KOPT-K1 (cell line): ENCODE data around the gene TMEM201.

Experiments
- H3K27ac ChIP-seq: fragments of 200-600 bp; sonication (generic); 2 replicates; pipeline ENCODE4 v1.5.1; 2016; ENCODE audit warnings: antibody characterized with exemption, mild to moderate bottlenecking, low read depth, low read length; ENCODE audit not compliant: poor library complexity, severe bottlenecking
- H3K36me3 ChIP-seq: fragments of 200-600 bp; sonication (generic); 2 replicates; pipeline ENCODE4 v1.5.1; 2017; ENCODE audit warnings: antibody characterized with exemption, mild to moderate bottlenecking, low read length, moderate library complexity; ENCODE audit not compliant: insufficient read depth
- H3K9me3 ChIP-seq: fragments of 200-600 bp; sonication (generic); 2 replicates; pipeline ENCODE4 v1.5.1; 2017; ENCODE audit warnings: antibody characterized with exemption, low read length, mild to moderate bottlenecking; ENCODE audit not compliant: insufficient read depth, poor library complexity, severe bottlenecking

The TMEM201 gene

DNA sequence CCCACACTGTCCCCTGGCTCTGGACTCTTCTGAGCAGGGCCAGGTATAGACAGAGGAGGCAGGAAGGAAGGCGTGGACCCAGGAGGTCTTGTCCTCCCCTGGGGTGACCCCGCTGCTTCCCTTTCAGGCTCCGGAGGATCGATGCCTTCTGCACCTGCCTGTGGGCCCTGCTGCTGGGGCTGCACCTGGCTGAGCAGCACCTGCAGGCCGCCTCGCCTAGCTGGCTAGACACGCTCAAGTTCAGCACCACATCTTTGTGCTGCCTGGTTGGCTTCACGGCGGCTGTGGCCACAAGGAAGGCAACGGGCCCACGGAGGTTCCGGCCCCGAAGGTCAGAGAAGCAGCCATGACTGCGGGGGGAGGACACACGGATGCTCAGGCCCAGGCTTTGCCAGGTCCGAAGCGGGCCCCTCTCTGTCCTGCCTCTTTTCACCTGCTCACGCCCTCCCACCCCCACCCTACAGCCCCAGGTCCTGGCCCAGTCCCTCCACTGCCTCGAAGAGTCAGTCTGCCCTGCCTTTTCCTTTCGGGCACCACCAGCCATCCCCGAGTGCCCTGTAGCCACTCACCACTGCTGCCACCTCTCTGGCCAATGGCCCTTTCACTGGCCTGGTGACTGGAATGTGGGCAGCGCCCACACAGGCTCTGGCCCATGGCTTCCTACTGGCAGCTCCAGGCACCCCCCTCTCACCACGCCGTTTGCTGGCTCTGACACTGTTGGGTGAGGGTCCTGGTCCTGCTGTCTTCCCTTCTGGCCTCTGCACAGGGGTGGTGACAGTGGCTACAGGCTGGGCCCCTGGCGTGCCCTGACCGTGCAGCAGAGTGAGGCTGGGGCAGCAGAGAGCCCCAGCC is 13.5 kb downstream of the TMEM201 start:
- H3K36me3 ChIP-seq: peaks cover 100% of the 10 kb centered on the region
- no peaks in the 10 kb centered on the region for H3K9me3 ChIP-seq
- no peak overlapping the region for H3K27ac ChIP-seq

DNA sequence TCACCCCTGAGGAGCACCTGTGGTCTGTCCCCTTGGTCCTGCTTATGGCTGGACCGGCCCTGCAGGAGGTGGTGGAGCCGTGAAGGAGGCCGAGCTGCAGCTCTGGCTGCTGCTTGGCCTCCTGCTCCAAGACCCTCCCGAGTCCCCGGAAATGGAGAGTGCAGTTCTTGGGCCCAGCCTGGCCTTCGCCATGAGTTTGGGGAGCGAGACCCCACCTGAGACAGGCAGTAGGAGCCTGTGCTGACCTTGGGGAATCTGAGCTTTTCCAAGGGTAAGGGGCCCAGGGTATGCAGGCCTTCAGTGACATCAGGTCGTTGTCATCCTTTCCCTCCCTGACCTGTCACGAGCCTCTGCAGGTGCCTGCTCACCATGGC is 14.1 kb downstream of the TMEM201 start:
- Histone ChIP-seq H3K36me3 (peaks cover 100% of the 10 kb centered on the region), H3K27ac (no peak overlapping the region), H3K9me3 (no peaks in the 10 kb centered on the region)

DNA sequence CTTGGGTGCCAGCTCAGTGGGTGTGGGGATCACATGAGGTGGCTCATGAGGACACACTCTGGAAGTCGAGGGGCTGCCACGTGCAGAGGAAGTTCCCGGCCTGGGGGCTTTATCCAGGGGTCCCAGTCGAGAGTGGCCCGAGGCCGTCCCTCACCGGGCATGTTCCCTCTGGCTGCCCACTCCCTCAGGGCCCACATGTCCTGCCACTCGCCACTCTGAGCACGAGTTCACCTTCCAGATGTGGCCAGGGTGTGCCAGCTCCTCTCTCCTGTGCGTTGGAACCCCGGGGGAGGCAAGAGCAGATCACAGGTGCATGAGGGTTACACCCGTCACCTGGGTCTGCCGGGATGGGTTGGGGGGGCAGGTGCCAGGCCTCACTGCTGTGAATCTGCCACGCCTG is 14.6 kb downstream of the TMEM201 start:
- Histone ChIP-seq H3K36me3 (peaks cover 100% of the 10 kb centered on the region), H3K27ac (no peak overlapping the region), H3K9me3 (no peaks in the 10 kb centered on the region)

DNA sequence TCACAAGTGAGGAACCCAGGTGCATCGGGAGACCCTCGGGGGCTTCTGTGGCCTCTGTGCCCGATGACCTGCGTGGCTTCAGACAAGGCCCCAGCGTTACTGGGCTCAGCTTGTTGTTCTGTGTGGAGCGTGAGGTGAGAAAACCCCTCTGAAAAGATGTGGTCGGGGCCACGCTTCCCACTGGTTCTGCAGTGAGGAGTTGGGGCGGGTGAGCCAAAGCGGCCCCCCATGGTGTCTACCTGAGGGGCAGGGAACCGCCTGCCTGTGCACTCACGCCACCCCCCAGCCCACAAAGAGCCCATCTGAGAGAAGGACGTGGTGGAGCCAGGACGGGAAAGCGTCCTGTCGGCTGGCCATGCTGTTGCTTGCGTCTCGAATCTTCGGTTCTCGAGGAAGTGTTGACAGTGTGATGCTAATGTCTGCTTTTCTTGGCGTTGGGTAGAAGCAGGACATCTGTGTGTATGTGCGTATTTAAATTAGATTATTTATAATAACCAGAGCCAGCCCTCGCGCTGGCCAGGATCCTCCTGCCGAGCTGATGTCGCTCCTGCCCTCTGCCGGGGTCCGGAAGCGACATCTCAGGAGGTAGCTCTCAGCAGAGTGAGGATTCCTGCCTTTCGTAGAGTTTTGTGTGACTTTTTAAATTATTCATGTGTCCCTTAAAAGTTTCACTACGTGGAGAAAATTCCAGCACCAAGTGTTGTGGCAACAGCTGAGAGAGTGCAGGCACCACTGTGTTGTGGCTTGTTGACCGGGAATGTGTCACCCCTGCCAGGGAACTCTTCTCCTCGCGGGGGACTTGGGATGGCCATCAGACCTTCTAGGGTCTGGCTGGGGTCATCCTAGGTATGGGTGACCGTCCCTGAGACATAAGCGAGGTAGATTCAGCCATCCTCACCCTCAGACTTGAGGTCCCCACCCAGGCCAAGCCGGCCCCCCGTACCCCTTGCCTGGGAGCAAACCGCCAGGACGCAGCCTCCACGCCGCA is 15.3 kb downstream of the TMEM201 start:
- Histone ChIP-seq H3K36me3 (peaks cover 100% of the 10 kb centered on the region), H3K27ac (no peak overlapping the region), H3K9me3 (no peaks in the 10 kb centered on the region)

DNA sequence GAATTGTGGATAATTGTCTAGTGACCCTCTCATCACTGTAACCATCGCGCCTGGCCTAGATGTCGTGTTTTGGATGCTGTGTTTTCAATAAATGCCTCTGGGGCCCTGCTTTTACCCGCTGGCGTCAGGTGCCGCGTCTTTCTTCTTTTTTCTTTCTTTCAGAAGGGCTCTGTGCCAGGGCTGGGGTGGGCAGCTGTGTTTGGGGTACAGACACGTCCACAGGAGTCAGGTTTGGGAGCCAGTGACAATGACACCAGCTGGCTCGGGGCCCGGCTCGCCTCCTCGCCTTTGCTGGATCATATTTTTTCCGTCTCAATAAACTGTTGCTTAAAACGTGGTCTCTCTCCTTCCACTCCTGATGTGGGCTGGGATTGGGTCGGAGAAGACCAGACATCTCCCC is 16.1 kb downstream of the TMEM201 start:
- no peaks in the 10 kb centered on the region for H3K9me3 ChIP-seq
- H3K27ac ChIP-seq: no peak overlapping the region
- peaks cover 100% of the 10 kb centered on the region for H3K36me3 ChIP-seq

DNA sequence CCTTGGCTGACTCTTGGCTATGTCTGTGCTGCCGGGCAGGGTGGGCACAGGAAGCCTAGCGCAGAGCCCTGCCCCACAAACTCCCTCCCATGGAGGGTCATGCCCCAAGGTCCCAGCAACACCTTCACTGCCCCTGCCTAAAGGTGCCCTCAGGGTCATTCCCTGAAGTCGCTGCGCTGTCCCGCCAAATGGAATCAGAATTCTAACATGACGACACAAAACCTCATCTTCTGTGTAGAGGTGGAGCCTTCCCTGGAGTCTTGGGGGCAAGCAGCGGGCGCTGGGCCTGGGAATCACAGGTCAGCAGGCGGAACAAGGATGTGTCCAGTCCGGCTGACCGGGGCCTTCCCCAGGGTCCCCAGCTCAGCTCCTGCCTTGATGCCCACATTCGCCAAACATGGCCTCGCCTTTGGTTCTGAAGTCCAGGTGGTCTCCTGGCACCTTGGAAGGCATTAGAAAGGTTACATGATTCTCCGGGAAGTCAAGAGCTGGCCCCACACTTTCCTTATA is 17.3 kb downstream of the TMEM201 start:
- H3K36me3 ChIP-seq: peaks cover 100% of the 10 kb centered on the region
- H3K9me3 ChIP-seq: no peaks in the 10 kb centered on the region
- no peak overlapping the region for H3K27ac ChIP-seq

DNA sequence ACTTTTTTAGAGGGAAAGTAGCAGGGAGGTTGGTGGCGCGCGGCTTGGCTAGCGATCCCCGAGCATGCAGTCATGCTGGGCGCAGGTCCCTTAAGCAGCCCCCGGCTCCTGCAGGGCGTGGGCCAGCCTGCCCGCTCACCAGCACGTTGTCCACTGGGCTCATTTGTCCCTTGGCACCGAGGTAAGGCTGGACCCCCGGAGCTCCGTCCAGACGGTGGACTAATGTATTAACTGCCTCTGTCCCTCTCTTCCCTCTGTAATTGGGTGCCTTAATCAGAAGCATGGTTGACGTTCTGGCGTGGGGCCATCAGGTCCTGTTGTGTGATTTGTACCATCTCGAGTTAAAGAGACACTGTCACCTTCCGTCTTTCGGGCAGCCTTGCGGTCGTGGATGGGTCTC is 17.7 kb downstream of the TMEM201 start:
- Histone ChIP-seq H3K27ac (no peak overlapping the region), H3K36me3 (peaks cover 100% of the 10 kb centered on the region), H3K9me3 (no peaks in the 10 kb centered on the region)

DNA sequence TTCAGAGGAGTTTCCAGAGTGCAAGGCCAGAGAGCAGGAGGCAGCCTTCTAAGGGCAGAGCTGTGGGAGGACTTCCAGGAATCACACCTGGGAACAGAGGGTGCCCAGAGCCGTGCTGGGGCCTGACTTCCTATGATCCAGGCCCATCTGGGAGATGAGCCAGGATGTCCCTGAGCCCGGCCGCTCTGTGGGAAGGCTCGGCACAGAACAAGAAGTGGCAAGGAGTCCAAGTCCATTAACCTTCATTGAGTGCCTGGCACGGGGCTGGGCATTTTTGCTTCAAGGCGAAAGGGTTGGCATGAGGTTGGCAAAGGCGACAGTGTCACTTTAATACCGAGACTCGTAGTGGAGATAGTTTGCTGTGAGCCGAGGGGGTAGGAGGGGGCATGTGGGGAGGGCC is 18.2 kb downstream of the TMEM201 start:
- Histone ChIP-seq H3K27ac (no peak overlapping the region), H3K36me3 (peaks cover 100% of the 10 kb centered on the region), H3K9me3 (no peaks in the 10 kb centered on the region)

DNA sequence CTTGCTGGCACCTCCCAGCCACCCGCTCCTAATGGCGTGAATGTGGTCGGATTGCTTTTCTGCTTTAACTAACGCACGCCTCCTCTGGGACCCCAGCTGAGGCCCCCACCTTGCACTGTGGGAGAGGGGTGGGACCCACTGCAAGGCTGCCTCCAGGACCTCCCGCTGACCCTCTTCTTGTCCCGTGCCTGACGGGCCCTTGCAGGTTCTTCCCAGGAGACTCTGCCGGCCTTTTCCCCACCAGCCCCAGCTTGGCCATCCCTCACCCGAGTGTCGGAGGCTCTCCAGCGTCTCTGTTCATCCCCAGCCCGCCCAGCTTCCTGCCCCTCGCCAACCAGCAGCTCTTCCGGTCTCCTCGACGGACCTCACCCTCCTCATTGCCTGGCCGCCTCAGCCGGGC is 18.6 kb downstream of the TMEM201 start:
- Histone ChIP-seq H3K9me3 (no peaks in the 10 kb centered on the region), H3K27ac (no peak overlapping the region), H3K36me3 (peaks cover 100% of the 10 kb centered on the region)

DNA sequence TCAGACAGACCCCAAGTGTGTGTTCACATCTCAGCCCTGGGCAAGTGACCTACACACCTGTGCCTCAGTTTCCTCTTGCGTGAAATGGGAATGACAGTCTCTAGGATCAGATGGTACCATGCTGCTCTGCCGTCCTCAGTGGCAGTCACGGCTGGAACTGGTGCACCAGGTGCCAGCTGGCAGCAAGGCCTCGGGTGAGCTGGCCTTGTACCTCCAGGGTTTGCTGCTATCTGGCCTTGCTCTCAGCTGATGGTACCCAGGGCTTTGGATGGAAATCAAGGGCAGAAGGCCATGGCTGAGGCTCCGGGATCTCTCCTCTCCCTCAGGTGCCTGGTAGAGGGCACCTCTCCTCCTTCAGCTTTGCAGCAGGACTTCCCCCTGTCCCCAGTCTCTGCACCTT is 21.3 kb downstream of the TMEM201 start:
- Histone ChIP-seq H3K36me3 (peaks cover 100% of the 10 kb centered on the region), H3K9me3 (no peaks in the 10 kb centered on the region), H3K27ac (no peak overlapping the region)

DNA sequence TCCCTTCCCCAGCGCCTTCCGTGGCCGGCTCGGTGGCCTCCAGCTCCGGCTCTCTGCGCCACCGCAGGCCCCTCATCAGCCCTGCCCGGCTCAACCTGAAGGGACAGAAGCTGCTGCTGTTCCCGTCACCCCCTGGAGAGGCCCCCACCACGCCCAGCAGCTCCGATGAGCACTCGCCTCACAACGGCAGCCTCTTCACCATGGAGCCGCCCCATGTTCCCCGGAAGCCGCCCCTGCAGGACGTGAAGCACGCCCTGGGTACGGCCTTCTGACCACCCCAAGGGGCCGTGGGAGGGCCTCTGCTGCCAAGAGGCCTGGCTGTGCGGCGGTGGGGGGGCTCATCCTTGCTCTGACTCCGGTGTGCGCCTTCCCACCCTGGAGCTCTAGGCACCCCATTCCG is 21.8 kb downstream of the TMEM201 start:
- Histone ChIP-seq H3K36me3 (peaks cover 97% of the 10 kb centered on the region), H3K27ac (no peak overlapping the region)

DNA sequence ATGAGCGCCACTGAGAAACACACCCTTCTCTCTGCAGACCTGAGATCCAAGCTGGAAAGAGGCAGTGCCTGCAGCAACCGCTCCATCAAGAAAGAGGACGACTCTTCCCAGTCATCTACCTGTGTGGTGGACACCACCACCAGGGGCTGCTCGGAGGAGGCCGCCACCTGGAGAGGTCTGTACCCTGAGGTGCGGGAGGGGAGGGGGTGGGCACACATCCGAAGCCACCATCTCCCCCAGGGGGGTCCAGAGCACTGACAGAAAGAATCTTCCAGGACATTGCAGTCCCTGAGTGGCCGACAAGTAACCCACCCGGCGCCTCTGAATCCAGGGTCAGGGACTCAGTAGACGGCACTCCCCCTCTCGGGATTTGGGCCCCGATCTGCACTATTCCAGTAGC is 23.0 kb downstream of the TMEM201 start:
- peaks cover 85% of the 10 kb centered on the region for H3K36me3 ChIP-seq
- no peaks in the 10 kb centered on the region for H3K9me3 ChIP-seq
- no peak overlapping the region for H3K27ac ChIP-seq

More for the DNA sequence above, 21.8 kb downstream of the TMEM201 start:
- H3K9me3 ChIP-seq: no peaks in the 10 kb centered on the region

DNA sequence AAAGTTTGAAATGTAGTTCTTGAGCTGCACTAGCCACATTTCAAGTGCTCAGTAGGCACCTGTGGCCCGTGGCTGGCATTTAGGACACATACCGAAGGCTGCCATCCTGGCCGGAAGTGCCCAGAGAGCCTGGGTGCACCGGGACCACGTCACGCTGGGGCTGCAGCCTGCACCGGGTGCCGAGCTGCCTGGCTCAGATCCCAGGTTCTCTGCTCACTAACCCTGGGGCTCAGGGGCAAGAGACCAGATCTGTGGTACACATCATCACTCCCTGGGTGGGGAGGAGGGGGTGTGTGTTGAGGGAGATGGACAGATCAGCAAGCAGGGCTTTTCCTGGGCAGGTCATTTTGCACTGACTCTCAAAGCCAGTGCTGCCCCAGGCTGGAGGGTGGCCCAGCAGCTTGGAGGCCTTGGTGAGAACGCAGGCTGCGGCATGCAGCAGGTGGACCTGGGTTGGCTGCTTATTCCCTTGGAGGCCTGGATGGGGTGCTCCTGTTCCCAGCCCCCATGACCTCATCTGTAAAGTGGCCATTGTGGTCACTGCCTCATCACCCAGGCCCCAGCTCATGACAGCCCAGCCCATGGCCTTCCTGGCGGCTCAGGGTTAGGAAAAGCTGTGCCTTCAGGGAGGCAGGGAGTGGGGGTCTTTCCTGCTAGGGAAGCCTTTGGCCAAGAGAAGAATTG is 23.6 kb downstream of the TMEM201 start:
- H3K27ac ChIP-seq: no peak overlapping the region
- H3K36me3 ChIP-seq: peaks cover 80% of the 10 kb centered on the region
- no peaks in the 10 kb centered on the region for H3K9me3 ChIP-seq

DNA sequence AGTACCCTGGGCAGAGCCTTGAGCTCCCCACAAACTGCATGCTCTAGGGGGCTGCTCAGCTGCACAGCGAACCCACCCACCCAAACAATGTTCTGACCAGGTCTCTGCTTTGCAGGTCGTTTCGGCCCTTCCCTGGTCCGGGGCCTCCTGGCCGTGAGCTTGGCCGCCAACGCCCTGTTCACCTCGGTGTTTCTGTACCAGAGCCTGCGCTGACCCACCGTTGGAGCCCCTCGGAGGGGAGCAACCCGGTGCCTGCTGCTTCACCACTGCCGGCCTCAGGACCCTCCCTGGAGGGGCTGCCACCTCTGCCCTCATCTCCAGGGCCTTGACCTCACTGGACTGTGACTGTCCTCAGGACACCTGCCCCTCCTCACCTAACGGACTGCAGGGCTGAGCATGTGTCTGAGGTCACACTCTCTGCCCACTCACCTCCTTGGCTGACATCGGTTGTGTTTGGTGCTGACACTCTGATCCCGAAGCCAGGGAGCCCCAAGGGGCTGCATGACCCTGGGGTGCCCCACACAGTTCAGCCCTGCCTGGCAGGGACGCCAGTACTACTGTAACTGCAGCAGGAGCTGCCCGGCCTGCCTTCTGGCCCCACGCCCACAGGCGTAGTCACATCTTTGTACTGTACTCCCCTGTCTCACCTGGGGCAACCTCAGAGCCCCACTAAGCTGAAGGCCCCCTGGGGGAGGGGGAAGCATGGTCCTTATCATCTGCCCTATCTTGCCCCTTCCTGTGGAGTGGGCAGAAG is 24.3 kb downstream of the TMEM201 start:
- Histone ChIP-seq H3K36me3 (peaks cover 72% of the 10 kb centered on the region), H3K27ac (no peak overlapping the region), H3K9me3 (no peaks in the 10 kb centered on the region)
